Muscle layer of colon (tissue), 2 donors: ENCODE data around the gene ADNP.

Source experiments
- H3K27ac ChIP-seq: one replicate; pipeline ENCODE4 v1.7.0; 2013; ENCODE audit warnings: low read depth, mild to moderate bottlenecking, low read length, moderate library complexity
- H3K27me3 ChIP-seq, 2 donors: one replicate each; pipeline ENCODE4 v1.7.0; 2013; ENCODE audit warnings: low read length in 2 of 2, mild to moderate bottlenecking in 2 of 2; ENCODE audit not compliant: insufficient read depth in 2 of 2, control insufficient read depth in 1 of 2
- H3K36me3 ChIP-seq: one replicate; pipeline ENCODE4 v1.7.0; 2013; ENCODE audit warnings: mild to moderate bottlenecking, low read length; ENCODE audit not compliant: insufficient read depth
- H3K4me1 ChIP-seq: one replicate; pipeline ENCODE4 v1.7.0; 2013; ENCODE audit warnings: mild to moderate bottlenecking, low read length; ENCODE audit not compliant: insufficient read depth
- H3K4me3 ChIP-seq, 2 donors: one replicate each; pipeline ENCODE4 v1.7.0; 2013; ENCODE audit warnings: low read length in 2 of 2, low read depth in 1 of 2, mild to moderate bottlenecking in 1 of 2, moderate library complexity in 1 of 2
- H3K9ac ChIP-seq: one replicate; pipeline ENCODE4 v1.7.0; 2013; ENCODE audit warnings: low read length
- H3K9me3 ChIP-seq: one replicate; pipeline ENCODE4 v1.7.0; 2013; ENCODE audit warnings: mild to moderate bottlenecking, low read length
- donor health status: abdominal sarcoma.
- donor health status: Adenocarcinoma of cecum.

The ADNP gene

GRCh38 chr20:50866831-50867230, 64.4 kb downstream of the ADNP start:
- Histone ChIP-seq H3K4me1 (no peaks in the 10 kb centered on the region), H3K9me3 (no peaks in the 10 kb centered on the region), H3K27me3 (no peaks in the 10 kb centered on the region), H3K4me3 (no peak overlapping the region), H3K27ac (no peak overlapping the region), H3K9ac (no peak overlapping the region), H3K36me3 (no peaks in the 10 kb centered on the region)

GRCh38 chr20:50866036-50866685, 65.1 kb downstream of the ADNP start:
- Histone ChIP-seq H3K9me3 (no peaks in the 10 kb centered on the region), H3K4me1 (no peaks in the 10 kb centered on the region), H3K27ac (no peak overlapping the region), H3K36me3 (no peaks in the 10 kb centered on the region), H3K4me3 (no peak overlapping the region), H3K27me3 (no peaks in the 10 kb centered on the region), H3K9ac (no peak overlapping the region)

GRCh38 chr20:50865591-50865990, 65.6 kb downstream of the ADNP start:
- no peak overlapping the region for H3K9ac ChIP-seq
- no peaks in the 10 kb centered on the region for H3K27me3 ChIP-seq
- no peaks in the 10 kb centered on the region for H3K4me1 ChIP-seq
- H3K36me3 ChIP-seq, result no peaks in the 10 kb centered on the region
- H3K4me3 ChIP-seq, result no peak overlapping the region
- no peaks in the 10 kb centered on the region for H3K9me3 ChIP-seq
- no peak overlapping the region for H3K27ac ChIP-seq

GRCh38 chr20:50865114-50865513, 66.1 kb downstream of the ADNP start:
- H3K4me1 ChIP-seq, result no peaks in the 10 kb centered on the region
- no peak overlapping the region for H3K27ac ChIP-seq
- no peak overlapping the region for H3K4me3 ChIP-seq
- H3K36me3 ChIP-seq, result no peaks in the 10 kb centered on the region
- H3K9me3 ChIP-seq, result no peaks in the 10 kb centered on the region
- no peak overlapping the region for H3K9ac ChIP-seq
- no peaks in the 10 kb centered on the region for H3K27me3 ChIP-seq

GRCh38 chr20:50862546-50862945, 68.7 kb downstream of the ADNP start:
- H3K9ac ChIP-seq, result no peak overlapping the region

GRCh38 chr20:50861012-50861411, 70.2 kb downstream of the ADNP start:
- no peaks in the 10 kb centered on the region for H3K36me3 ChIP-seq
- no peak overlapping the region for H3K4me3 ChIP-seq
- H3K4me1 ChIP-seq, result no peaks in the 10 kb centered on the region
- H3K27ac ChIP-seq, result no peak overlapping the region
- no peaks in the 10 kb centered on the region for H3K9me3 ChIP-seq
- H3K27me3 ChIP-seq, result no peaks in the 10 kb centered on the region
- no peak overlapping the region for H3K9ac ChIP-seq

More at GRCh38 chr20:50862546-50862945, 68.7 kb downstream of the ADNP start:
- H3K9me3 ChIP-seq, result no peaks in the 10 kb centered on the region
- no peak overlapping the region for H3K4me3 ChIP-seq
- H3K36me3 ChIP-seq, result no peaks in the 10 kb centered on the region
- no peaks in the 10 kb centered on the region for H3K27me3 ChIP-seq
- H3K4me1 ChIP-seq, result no peaks in the 10 kb centered on the region
- no peak overlapping the region for H3K27ac ChIP-seq

- no peaks in the 10 kb centered on the region for H3K4me1 ChIP-seq
- H3K36me3 ChIP-seq, result no peaks in the 10 kb centered on the region
- H3K9ac ChIP-seq, result no peak overlapping the region
- no peak overlapping the region for H3K4me3 ChIP-seq
- no peak overlapping the region for H3K27ac ChIP-seq
- no peaks in the 10 kb centered on the region for H3K27me3 ChIP-seq
- H3K9me3 ChIP-seq, result no peaks in the 10 kb centered on the region
These were observed 72.1 kb downstream of the ADNP start for GRCh38 chr20:50859161-50859560.

GRCh38 chr20:50858525-50858924, 72.7 kb downstream of the ADNP start:
- Histone ChIP-seq H3K4me3 (no peak overlapping the region), H3K9me3 (no peaks in the 10 kb centered on the region), H3K36me3 (no peaks in the 10 kb centered on the region), H3K27ac (no peak overlapping the region), H3K9ac (no peak overlapping the region), H3K4me1 (no peaks in the 10 kb centered on the region), H3K27me3 (no peaks in the 10 kb centered on the region)

GRCh38 chr20:50857348-50857747, 73.9 kb downstream of the ADNP start:
- H3K4me1 ChIP-seq, result no peaks in the 10 kb centered on the region
- H3K9me3 ChIP-seq, result no peaks in the 10 kb centered on the region
- H3K4me3 ChIP-seq, result no peak overlapping the region
- H3K9ac ChIP-seq, result no peak overlapping the region
- H3K27me3 ChIP-seq, result no peaks in the 10 kb centered on the region
- H3K27ac ChIP-seq, result no peak overlapping the region
- no peaks in the 10 kb centered on the region for H3K36me3 ChIP-seq

GRCh38 chr20:50856475-50857041, 74.7 kb downstream of the ADNP start:
- H3K4me1 ChIP-seq, result no peaks in the 10 kb centered on the region
- H3K36me3 ChIP-seq, result no peaks in the 10 kb centered on the region
- no peak overlapping the region for H3K4me3 ChIP-seq
- no peak overlapping the region for H3K27ac ChIP-seq
- no peaks in the 10 kb centered on the region for H3K9me3 ChIP-seq
- no peak overlapping the region for H3K9ac ChIP-seq
- no peaks in the 10 kb centered on the region for H3K27me3 ChIP-seq

- H3K4me3 ChIP-seq, result no peak overlapping the region
- H3K9ac ChIP-seq, result no peak overlapping the region
- no peaks in the 10 kb centered on the region for H3K27me3 ChIP-seq
- no peaks in the 10 kb centered on the region for H3K4me1 ChIP-seq
- no peaks in the 10 kb centered on the region for H3K36me3 ChIP-seq
- no peaks in the 10 kb centered on the region for H3K9me3 ChIP-seq
- no peak overlapping the region for H3K27ac ChIP-seq
These were observed 75.5 kb downstream of the ADNP start for GRCh38 chr20:50855498-50856474.
